Colon (tissue), 2 donors: ENCODE data around the gene SGPP2.

Experiments used
- FAIRE-seq: peaks from 2 replicates; lab custom pipeline; 2012; peaks lifted over from hg19 to GRCh38; lab: Jason Lieb, UNC
- donor health status: control.
- donor health status: control.

SGPP2 gene

DNA sequence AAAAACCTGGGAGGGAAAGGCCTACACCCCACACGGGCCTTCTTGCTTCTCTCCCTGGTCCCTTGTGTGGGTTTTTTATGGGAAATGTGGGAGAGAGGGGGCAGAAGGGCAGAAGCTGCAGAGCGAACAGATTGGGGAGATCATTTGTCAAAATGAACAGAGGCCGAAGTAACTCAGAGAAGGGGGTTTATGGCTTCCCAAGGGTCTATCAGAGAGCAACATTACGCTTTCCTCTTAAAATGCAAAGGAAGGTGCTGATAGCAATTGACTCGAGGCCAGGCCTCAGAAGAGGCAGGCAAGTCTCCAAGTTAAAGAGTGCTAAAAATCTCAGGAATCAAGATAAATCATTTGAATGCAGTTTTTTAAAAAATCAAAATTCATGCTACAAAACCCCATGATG is 101.5 kb downstream of the SGPP2 start:
- no peak for FAIRE-seq

GRCh38 chr2:222526480-222527277 is 102.3 kb downstream of the SGPP2 start:
- no peak for FAIRE-seq

- no peak for FAIRE-seq
Measured at GRCh38 chr2:222532315-222532714, 108.0 kb downstream of the SGPP2 start.

- FAIRE-seq: no peak
Measured at GRCh38 chr2:222535477-222535876, 111.1 kb downstream of the SGPP2 start.

DNA sequence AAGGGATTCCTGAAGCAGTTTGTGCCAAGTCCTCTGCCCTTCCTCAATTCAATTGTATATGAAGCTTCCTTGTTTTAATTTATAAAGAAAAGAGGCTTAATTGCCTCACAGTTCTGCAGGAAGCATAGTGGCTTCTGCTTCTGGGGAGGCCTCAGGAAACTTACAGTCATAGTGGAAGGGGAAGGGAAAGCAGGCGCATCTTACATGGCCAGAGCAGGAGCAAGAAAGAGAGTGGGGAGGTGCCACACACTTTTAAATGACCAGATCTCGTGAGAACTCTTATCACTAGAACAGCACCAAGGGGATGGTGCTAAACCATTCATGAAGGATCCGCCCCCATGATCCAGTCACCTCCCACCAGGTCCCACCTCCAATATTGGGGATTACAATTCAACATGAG is 114.2 kb downstream of the SGPP2 start:
- FAIRE-seq: no peak

- no peak for FAIRE-seq
Measured at GRCh38 chr2:222544661-222545060, 120.3 kb downstream of the SGPP2 start.

GRCh38 chr2:222545823-222546795 is 121.8 kb downstream of the SGPP2 start:
- no peak for FAIRE-seq

- FAIRE-seq: no peak
Measured at GRCh38 chr2:222547083-222547482, 122.7 kb downstream of the SGPP2 start.

DNA sequence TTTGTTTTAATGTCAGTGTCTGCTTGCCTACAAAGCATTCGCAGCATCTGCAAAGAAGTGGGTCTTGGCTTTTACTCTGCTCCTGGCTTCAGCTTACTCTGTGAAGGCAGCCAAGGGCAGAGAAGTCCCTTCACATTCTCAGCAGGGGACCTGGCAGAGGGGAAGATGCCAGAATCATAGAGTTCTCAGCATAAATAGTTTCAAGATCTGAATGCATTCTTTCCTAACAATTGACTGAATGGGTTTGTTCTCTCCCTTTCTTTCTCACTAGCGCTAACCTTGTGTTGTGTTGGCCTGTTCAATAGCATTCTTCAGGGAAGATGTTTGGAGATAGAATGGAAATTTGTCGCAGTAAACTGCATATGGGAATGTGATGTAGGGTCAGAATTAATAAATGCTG is 124.6 kb downstream of the SGPP2 start:
- no peak for FAIRE-seq

DNA sequence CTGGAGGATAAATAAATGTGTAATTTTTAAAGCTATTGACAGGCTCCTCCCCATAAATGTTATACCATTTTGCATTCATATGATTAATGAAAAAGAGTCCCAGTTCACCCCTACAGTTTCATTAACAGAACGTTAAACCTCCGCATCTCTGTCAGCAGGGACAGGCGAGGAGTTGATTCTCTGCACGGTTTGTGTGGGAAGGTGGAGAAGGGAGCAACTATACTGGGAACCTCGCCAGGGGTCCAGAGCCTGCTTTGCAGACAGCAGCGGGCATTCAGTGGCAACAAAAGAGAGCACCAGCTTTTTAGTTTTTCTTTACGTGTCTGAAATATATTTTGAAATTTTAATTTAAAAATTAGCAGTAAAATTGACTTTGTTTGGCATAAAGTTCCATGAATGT is 130.2 kb downstream of the SGPP2 start:
- FAIRE-seq: no peak

DNA sequence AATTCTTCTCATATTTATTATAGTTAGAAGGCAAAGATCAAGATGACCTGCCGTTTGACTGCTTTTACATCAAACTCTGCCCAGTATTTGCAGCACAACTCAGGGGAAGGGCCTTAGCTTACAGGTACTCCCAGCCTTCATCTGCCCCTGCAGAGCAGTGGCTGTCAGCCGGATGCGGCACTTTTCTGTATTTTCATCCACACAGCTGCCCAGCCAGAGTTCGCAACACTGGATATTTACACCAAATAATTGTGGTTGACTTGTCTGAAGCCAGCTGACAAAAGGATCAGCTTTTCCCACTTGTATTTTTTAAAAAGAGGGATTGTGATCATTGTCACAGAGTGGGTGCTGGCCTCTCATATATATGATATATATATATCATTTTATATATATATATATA is 136.8 kb downstream of the SGPP2 start:
- FAIRE-seq: no peak

GRCh38 chr2:222561817-222562645 is 137.7 kb downstream of the SGPP2 start:
- FAIRE-seq: no peak

GRCh38 chr2:222563106-222563718 is 138.9 kb downstream of the SGPP2 start:
- no peak for FAIRE-seq

DNA sequence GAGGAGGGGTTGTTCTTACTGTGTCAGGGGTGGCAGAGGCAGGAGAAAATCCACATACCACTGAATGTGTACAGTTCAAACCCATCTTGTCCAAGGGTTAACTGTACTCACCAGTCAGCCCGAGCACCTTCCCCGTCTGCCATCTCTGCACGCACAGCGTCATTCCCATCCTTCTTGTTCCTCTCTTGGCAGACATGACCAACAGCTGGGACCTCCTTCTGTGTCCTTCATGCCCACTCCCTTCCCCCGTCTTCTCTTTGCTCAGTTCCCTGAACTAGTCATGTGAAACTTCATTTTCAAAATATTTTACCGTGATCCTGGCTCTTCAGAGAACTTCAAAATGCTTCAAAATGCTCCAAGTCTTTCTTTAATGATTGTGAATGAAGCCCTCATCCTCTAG is 139.6 kb downstream of the SGPP2 start:
- no peak for FAIRE-seq

DNA sequence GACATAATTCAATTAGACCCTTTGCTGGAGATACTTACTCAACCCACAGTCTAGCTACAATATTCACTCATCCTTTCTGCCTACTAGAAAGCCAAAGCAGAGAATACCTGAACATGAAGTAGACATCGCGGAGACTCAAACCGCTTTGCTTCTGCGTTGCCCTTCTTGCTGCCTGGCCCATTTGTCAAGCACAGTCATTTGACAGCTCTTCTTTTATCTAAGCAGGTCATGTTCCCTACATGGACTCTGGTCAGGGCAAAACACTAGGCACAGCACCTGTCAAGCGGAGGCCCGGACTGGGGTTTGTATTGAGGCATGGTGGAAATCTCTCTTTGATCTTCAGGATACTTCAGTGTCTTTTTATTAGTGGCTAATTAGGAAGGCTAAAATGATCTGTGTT is 141.9 kb downstream of the SGPP2 start:
- FAIRE-seq: no peak

DNA sequence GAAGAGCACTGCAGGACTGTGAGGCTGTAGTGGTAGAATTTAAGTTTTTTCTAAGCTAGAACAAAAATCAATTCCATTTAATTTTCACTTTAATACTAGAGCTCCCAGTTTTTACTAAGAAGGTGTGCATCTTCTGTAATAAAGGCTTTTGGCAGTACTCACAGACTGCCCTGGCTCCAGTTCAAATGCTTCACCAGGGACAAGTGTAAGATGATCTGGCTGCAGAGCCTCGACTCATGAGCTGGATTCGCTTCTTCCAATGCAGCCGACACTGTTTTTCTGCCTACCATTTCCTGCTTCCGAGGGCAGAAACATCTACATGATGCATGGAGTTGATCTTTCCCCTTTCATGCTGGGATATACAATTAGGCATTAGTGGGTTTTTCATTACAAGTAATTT is 144.5 kb downstream of the SGPP2 start:
- no peak for FAIRE-seq

- FAIRE-seq: no peak
Measured at GRCh38 chr2:222569826-222570225, 145.5 kb downstream of the SGPP2 start.

GRCh38 chr2:222572264-222572721 is 147.9 kb downstream of the SGPP2 start:
- no peak for FAIRE-seq

DNA sequence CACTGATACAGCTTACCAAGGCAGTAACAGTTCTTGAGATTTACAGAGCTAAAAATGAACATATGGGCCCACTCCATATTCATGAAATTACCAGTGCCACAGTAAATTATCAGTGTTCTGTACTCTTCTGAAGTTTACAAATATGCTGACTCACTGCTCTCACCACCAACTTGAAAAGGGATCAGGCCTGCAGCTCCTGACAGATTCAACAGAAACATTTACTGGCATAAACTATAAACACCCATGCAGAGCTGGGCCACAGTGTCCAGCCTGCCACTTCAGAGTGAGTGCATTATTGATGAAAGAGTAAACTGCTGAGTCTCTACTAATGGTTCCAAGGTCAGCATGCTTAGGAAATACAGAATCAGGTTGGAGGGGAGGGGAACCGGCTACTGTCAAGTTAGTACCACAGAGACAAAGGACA is 148.4 kb downstream of the SGPP2 start:
- FAIRE-seq: no peak

- FAIRE-seq: no peak
Measured at GRCh38 chr2:222575618-222576017, 151.3 kb downstream of the SGPP2 start.

DNA sequence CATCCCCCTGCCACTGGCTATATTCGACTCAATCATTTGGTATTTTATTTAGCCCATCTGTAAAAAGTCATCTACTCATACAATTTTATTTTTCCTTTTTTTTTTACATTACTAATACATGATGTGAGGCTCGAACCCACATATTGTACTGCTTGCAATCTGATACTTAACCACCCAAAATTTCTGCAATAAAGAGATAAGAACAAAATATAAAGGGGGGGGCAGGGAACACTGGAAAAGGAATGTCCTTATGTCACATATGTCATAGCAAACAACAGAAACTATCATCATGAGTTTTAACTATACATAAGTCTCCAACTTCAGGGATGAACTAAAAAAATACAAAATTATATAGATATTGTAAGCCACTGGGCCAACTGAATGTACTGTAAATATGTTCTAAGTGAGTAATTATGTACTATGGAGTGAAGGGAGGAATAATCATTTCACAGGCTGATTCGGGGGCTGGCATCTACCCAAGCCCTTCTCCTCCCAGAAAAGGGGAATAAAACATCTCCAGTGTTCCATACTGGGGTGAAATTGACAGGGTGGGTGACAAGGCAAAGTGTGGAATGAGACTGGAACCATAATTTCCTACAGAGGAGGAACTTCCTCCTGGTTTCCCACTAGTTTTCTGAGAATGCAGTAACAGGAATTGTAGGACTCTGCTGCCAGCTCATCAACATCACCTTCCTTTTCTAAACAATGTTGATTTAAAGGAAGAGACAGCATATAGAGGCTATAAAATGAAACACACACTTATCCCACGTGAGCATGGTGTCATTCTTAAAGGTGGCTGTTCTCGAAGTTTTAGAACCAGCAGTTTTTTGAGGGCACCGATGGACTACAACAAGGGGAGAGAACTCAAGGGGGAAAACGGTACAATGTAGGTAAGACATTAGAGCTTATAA is 152.1 kb downstream of the SGPP2 start:
- no peak for FAIRE-seq
